ENCODE results near the gene SLC22A17.

The SLC22A17 gene

GRCh38 chr14:23322568-23323517 is 29.8 kb downstream of the SLC22A17 start:
- peak overlapping the region; percentile 86 for H3K4me3 ChIP-seq (ENCODE audit: low read depth, low read length)
- in situ Hi-C loops (cut with HindIII; ENCODE audit: low pct_ligation_motif_present, low sequenced_read_pairs): no loop called here
- peaks cover 35% of the 10 kb centered on the region for H3K36me3 ChIP-seq (replicated peaks)
- peak overlapping the region; percentile 94 for H3K27ac ChIP-seq
- TF ChIP-seq CTCF (IDR thresholded peaks at IDR 0.05; ENCODE audit: low read depth, low read length, missing control alignments): no peak
- no peaks in the 10 kb centered on the region for H3K27me3 ChIP-seq (replicated peaks)
- DNase-seq: no peak

- in situ Hi-C loops (cut with HindIII; ENCODE audit: low pct_ligation_motif_present, low sequenced_read_pairs): no loop called here
Observed at GRCh38 chr14:23321572-23322547, 30.8 kb downstream of the SLC22A17 start.

GRCh38 chr14:23320584-23321571 is 31.8 kb downstream of the SLC22A17 start, which contains the start of gene PABPN1:
Gene PABPN1 (plus strand): TSS chr14:23321457. CDS start chr14:23321470, 13 bp downstream.
- H3K27ac ChIP-seq: peak within 1 kb of the TSS; percentile 94
- H3K36me3 ChIP-seq (replicated peaks): peaks cover 29% of the 10 kb centered on the region
- in situ Hi-C loops (cut with HindIII; ENCODE audit: low pct_ligation_motif_present, low sequenced_read_pairs): no loop called here
- TF ChIP-seq CTCF (IDR thresholded peaks at IDR 0.05; ENCODE audit: low read depth, low read length, missing control alignments): no peak
- peak within 1 kb of the TSS; percentile 86 for H3K4me3 ChIP-seq (ENCODE audit: low read depth, low read length)
- no peaks in the 10 kb centered on the region for H3K27me3 ChIP-seq (replicated peaks)
- DNase-seq: peak; percentile 100

More at GRCh38 chr14:23321572-23322547, 30.8 kb downstream of the SLC22A17 start:
- Histone ChIP-seq H3K27ac (peak overlapping the region; percentile 94), H3K27me3 (replicated peaks) (no peaks in the 10 kb centered on the region), H3K36me3 (replicated peaks) (peaks cover 35% of the 10 kb centered on the region), H3K4me3 (ENCODE audit: low read depth, low read length) (peak overlapping the region; percentile 86)
- TF ChIP-seq CTCF (IDR thresholded peaks at IDR 0.05; ENCODE audit: low read depth, low read length, missing control alignments): no peak
- DNase-seq: peak; percentile 46

GRCh38 chr14:23319746-23320583 is 32.7 kb downstream of the SLC22A17 start:
- Histone ChIP-seq H3K27me3 (replicated peaks) (no peaks in the 10 kb centered on the region), H3K36me3 (replicated peaks) (peaks cover 28% of the 10 kb centered on the region), H3K27ac (peak overlapping the region; percentile 58), H3K4me3 (ENCODE audit: low read depth, low read length) (no peak overlapping the region)
- TF ChIP-seq CTCF (IDR thresholded peaks at IDR 0.05; ENCODE audit: low read depth, low read length, missing control alignments): no peak
- in situ Hi-C loops (cut with HindIII; ENCODE audit: low pct_ligation_motif_present, low sequenced_read_pairs): no loop called here
- no peak for DNase-seq

Data from brain microvascular endothelial cell (primary cell).